Measurements from ENCODE around the gene MIER1. TPM values are rescaled to one million over a fixed set of nuclear protein-coding genes. Genes with fewer than 3 reads are reported as not detected.
A peak's percentile ranks its signal among the peaks of the same experiment; 100 is the strongest.

The MIER1 gene
- total RNA-seq, 3 donors from 2014 or later = 60.5 to 70.1 (median 64.2) TPM

DNA sequence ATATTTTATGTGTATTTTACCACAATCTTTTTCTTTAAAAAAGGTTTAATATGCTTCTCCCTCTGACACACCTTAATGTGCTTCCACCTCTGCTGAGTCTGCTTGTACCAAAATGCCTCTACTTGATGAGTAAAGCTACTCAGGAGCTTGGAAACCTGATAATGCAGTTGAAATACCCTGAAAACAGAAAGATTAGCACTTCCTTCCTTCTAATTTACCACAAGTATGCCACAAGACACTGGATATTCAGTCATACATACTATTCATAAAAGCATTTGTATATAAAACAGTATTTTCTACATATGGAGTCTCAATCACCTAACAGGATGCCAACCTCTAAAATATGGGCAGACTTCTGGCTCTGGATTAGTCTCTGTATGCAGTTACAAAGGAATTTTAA, 74.2 kb downstream of the MIER1 start:
- peak in 1 of 2 donors; percentile 28 for ATAC-seq
- Mint-ChIP-seq H3K36me3 (ENCODE audit: insufficient read depth) (peaks cover 22% of the 10 kb centered on the region), H3K9me3 (no peaks in the 10 kb centered on the region), H3K4me1 (ENCODE audit: low read depth) (peaks cover 24% of the 10 kb centered on the region), H3K27me3 (ENCODE audit: low read depth) (no peaks in the 10 kb centered on the region), H3K4me3 (no peak overlapping the region)
- no peak for DNase-seq

DNA sequence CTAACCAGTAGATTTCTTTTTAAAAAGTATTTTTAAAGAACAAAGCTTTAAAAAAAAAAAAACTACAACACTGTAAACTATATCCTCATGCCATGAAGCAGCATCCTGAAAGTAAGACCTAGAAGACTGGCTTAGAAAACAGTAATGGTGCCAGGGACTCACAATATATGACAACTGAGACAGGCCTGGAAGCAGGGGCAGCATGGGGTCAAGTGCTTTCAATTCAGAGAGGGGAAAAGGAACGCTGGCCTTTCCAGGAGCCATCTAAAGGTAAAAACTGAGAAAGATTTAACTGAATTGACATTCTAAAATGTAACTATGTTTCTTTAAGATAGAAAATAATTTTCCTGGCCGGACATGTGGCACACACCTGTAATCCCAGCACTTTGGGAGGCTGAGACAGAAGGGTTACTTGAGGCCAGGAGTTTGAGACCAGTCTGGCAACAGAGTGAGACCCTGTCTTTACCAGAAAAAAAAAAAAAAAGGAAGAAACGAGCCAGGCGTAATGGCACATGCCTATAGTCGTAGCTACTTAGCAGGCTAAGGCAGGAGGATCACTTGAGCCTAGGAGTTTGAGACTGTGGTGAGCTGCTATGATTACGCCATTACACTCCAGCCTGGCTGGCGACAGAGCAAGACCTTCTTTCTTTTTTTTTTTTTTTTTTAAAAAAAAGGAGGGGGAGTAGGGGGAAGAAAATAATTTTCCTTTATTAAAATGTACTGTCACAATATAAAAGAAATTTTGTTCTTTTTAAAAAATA, 75.0 kb downstream of the MIER1 start:
- no peak overlapping the region for H3K4me3 Mint-ChIP-seq

GRCh38 chr1:67001682-67002425, 77.1 kb downstream of the MIER1 start:
- Mint-ChIP-seq H3K4me1 (ENCODE audit: low read depth) (peaks cover 14% of the 10 kb centered on the region), H3K4me3 (no peak overlapping the region), H3K9me3 (no peaks in the 10 kb centered on the region), H3K36me3 (ENCODE audit: insufficient read depth) (peaks cover 27% of the 10 kb centered on the region), H3K27me3 (ENCODE audit: low read depth) (no peaks in the 10 kb centered on the region)
- no peak for ATAC-seq
- no peak for DNase-seq

More for the DNA sequence above, 75.0 kb downstream of the MIER1 start:
- peaks cover 23% of the 10 kb centered on the region for H3K36me3 Mint-ChIP-seq (ENCODE audit: insufficient read depth)
- H3K9me3 Mint-ChIP-seq = no peaks in the 10 kb centered on the region
- peaks cover 24% of the 10 kb centered on the region for H3K4me1 Mint-ChIP-seq (ENCODE audit: low read depth)
- ATAC-seq (no peak), DNase-seq (no peak)
- no peaks in the 10 kb centered on the region for H3K27me3 Mint-ChIP-seq (ENCODE audit: low read depth)

DNA sequence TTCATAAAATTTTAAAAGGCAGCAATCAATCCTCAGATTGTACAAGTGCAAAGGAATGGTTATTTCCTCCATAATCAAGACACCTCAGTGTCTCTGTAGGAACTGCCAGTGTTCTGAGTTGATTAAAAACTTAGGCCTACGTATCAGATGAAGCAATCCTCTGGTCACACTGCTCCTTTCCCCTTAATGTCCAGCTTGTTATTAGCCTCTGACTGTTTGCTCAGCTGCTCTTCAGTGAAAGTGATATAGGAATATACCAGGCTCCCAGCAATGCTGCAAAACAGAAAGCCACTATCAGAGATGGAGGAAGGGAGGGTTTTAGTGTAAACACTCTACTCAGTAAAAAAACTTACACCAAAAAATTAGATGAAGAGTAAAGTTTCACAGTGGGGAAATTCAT, 79.4 kb downstream of the MIER1 start:
- Mint-ChIP-seq H3K4me3 (no peak overlapping the region), H3K4me1 (ENCODE audit: low read depth) (peaks cover 7% of the 10 kb centered on the region), H3K36me3 (ENCODE audit: insufficient read depth) (peaks cover 37% of the 10 kb centered on the region), H3K9me3 (no peaks in the 10 kb centered on the region), H3K27me3 (ENCODE audit: low read depth) (no peaks in the 10 kb centered on the region)
- DNase-seq (no peak), ATAC-seq (no peak)

DNA sequence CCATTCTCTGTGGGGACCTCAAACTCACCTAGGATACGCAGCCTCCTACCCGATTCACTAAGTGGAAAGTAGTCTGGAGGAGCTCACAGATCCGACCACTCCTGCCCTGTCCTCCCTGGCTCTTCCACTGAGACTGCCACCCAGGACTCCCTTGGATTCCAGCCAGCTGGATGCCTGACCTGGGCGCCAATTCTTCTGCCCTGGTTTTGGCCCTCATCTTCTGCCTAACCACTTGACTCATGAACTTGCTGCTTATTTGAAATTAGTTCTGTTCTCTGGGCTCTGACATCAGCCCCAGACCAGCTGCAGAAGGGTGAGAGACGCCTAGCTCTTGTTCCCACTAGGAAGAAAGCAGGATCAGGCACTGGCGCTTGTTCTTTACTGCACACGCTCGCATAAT, 80.3 kb downstream of the MIER1 start:
- no peak for DNase-seq
- H3K9me3 Mint-ChIP-seq = no peaks in the 10 kb centered on the region
- no peak for ATAC-seq
- H3K36me3 Mint-ChIP-seq (ENCODE audit: insufficient read depth) = peaks cover 46% of the 10 kb centered on the region
- no peaks in the 10 kb centered on the region for H3K27me3 Mint-ChIP-seq (ENCODE audit: low read depth)
- no peak overlapping the region for H3K4me3 Mint-ChIP-seq
- peaks cover 3% of the 10 kb centered on the region for H3K4me1 Mint-ChIP-seq (ENCODE audit: low read depth)

GRCh38 chr1:67009792-67010191, 85.0 kb downstream of the MIER1 start:
- H3K36me3 Mint-ChIP-seq (ENCODE audit: insufficient read depth) = peaks cover 56% of the 10 kb centered on the region
- H3K27me3 Mint-ChIP-seq (ENCODE audit: low read depth) = no peaks in the 10 kb centered on the region
- ATAC-seq = no peak
- peaks cover 3% of the 10 kb centered on the region for H3K4me1 Mint-ChIP-seq (ENCODE audit: low read depth)
- H3K9me3 Mint-ChIP-seq = no peaks in the 10 kb centered on the region
- no peak overlapping the region for H3K4me3 Mint-ChIP-seq
- no peak for DNase-seq

DNA sequence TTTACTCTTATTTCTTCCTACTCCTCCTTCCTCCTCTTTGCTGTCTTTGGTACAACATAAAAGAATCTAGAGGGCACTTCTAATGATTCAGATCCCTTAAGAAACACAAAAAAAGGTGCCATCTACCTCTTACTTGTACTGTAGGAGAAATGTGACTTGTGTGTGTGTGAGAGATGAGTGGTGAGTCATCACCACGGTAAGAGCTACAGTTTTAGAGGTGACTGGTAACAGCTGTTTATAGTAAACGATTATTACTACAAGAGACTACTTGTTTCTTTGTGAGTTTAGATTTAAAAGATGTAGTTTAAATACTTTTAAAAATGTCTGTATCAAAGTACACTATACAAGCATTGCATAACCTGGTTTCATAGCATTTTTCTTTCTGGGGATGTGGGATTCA, 88.8 kb downstream of the MIER1 start:
- no peaks in the 10 kb centered on the region for H3K9me3 Mint-ChIP-seq
- H3K36me3 Mint-ChIP-seq (ENCODE audit: insufficient read depth) = peaks cover 45% of the 10 kb centered on the region
- peak; percentile 62 to 73 for ATAC-seq
- no peak overlapping the region for H3K4me3 Mint-ChIP-seq
- DNase-seq = no peak
- H3K27me3 Mint-ChIP-seq (ENCODE audit: low read depth) = no peaks in the 10 kb centered on the region
- H3K4me1 Mint-ChIP-seq (ENCODE audit: low read depth) = peaks cover 3% of the 10 kb centered on the region

- peaks cover 42% of the 10 kb centered on the region for H3K36me3 Mint-ChIP-seq (ENCODE audit: insufficient read depth)
- ATAC-seq (no peak), DNase-seq (no peak)
- no peaks in the 10 kb centered on the region for H3K9me3 Mint-ChIP-seq
- H3K4me1 Mint-ChIP-seq (ENCODE audit: low read depth) = peaks cover 1% of the 10 kb centered on the region
- no peaks in the 10 kb centered on the region for H3K27me3 Mint-ChIP-seq (ENCODE audit: low read depth)
- no peak overlapping the region for H3K4me3 Mint-ChIP-seq
Observed at GRCh38 chr1:67018574-67018973, 93.8 kb downstream of the MIER1 start.

DNA sequence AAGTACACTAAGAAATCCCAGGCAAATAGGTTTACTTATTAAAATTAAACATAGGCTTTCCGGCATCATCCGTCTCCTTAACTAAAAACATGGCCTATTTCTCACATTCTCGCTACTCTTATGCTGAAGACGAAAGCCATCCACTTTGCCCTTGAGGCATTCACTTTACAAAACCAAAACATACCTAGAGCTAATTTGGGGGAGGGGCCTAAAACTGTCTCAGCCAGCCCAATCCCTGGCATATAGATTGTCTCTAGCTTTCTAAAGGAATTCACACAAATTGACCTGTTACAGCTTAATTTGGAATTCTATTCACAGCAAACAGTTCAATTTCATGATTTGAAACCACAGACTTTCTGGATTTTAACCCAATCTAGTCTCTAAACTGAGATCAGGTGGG, 94.3 kb downstream of the MIER1 start:
- no peak for DNase-seq
- Mint-ChIP-seq H3K4me1 (ENCODE audit: low read depth) (no peaks in the 10 kb centered on the region), H3K27me3 (ENCODE audit: low read depth) (no peaks in the 10 kb centered on the region), H3K36me3 (ENCODE audit: insufficient read depth) (peaks cover 40% of the 10 kb centered on the region), H3K4me3 (no peak overlapping the region), H3K9me3 (no peaks in the 10 kb centered on the region)
- no peak for ATAC-seq

DNA sequence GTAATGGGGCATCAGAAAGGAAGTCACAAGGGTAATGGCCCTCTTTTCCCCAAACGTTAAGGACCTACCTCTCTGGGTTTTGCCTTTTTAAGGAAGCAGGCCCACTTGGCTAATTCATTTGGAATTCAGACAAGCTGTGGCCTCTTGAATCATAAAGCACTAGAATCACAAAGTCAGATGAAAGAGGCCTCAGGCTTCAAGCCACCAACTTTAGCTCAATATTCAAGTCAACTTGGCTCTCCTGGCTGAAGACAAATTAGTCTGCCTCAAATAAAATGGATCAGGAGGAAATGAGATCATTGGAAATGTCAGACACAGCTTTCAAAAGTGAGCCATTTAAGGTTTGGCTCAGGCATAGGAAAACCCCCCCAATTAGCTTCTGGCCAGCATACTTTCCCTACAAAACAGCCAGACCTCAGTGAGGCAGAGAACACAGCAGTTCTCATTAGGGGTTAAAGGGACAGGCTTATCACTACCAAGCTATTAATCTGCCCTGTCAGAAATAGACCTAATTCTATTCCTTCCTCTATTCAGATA, 94.9 kb downstream of the MIER1 start:
- DNase-seq = no peak

GRCh38 chr1:67020304-67020703, 95.5 kb downstream of the MIER1 start:
- Mint-ChIP-seq H3K27me3 (ENCODE audit: low read depth) (no peaks in the 10 kb centered on the region), H3K4me1 (ENCODE audit: low read depth) (no peaks in the 10 kb centered on the region), H3K4me3 (no peak overlapping the region), H3K36me3 (ENCODE audit: insufficient read depth) (peaks cover 48% of the 10 kb centered on the region), H3K9me3 (no peaks in the 10 kb centered on the region)
- no peak for DNase-seq
- no peak for ATAC-seq

More for the DNA sequence above, 94.9 kb downstream of the MIER1 start:
- Mint-ChIP-seq H3K9me3 (no peaks in the 10 kb centered on the region), H3K27me3 (ENCODE audit: low read depth) (no peaks in the 10 kb centered on the region), H3K4me1 (ENCODE audit: low read depth) (no peaks in the 10 kb centered on the region), H3K36me3 (ENCODE audit: insufficient read depth) (peaks cover 43% of the 10 kb centered on the region), H3K4me3 (no peak overlapping the region)
- no peak for ATAC-seq

DNA sequence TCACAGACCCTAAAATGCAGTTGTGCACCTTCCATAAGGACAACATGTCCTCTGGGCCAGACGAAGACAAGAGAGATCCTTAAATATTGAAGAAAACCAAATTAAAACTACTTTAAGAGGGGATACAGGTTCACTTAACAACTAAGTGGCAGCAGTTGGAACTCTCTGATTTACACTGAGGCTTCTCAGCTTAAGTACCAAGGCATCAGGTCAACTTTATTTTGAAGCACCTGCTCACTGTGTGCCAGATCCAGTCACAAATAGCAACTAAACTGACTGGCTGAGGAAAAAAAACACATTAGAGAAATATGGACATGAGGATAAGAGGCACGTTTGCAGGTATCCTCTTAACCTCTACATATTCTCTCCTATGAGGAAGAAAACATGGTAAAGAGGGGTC, 96.0 kb downstream of the MIER1 start:
- no peak for ATAC-seq
- Mint-ChIP-seq H3K36me3 (ENCODE audit: insufficient read depth) (peaks cover 51% of the 10 kb centered on the region), H3K9me3 (no peaks in the 10 kb centered on the region), H3K27me3 (ENCODE audit: low read depth) (no peaks in the 10 kb centered on the region), H3K4me1 (ENCODE audit: low read depth) (no peaks in the 10 kb centered on the region), H3K4me3 (no peak overlapping the region)
- DNase-seq = no peak

GRCh38 chr1:67029472-67029871, 104.7 kb downstream of the MIER1 start:
- no peaks in the 10 kb centered on the region for H3K9me3 Mint-ChIP-seq
- DNase-seq (no peak), ATAC-seq (no peak)
- H3K27me3 Mint-ChIP-seq (ENCODE audit: low read depth) = no peaks in the 10 kb centered on the region
- H3K4me3 Mint-ChIP-seq = no peak overlapping the region
- peaks cover 35% of the 10 kb centered on the region for H3K36me3 Mint-ChIP-seq (ENCODE audit: insufficient read depth)
- H3K4me1 Mint-ChIP-seq (ENCODE audit: low read depth) = no peaks in the 10 kb centered on the region

GRCh38 chr1:67031121-67031858, 106.5 kb downstream of the MIER1 start:
- no peaks in the 10 kb centered on the region for H3K9me3 Mint-ChIP-seq
- no peaks in the 10 kb centered on the region for H3K27me3 Mint-ChIP-seq (ENCODE audit: low read depth)
- peaks cover 30% of the 10 kb centered on the region for H3K36me3 Mint-ChIP-seq (ENCODE audit: insufficient read depth)
- no peaks in the 10 kb centered on the region for H3K4me1 Mint-ChIP-seq (ENCODE audit: low read depth)
- H3K4me3 Mint-ChIP-seq = no peak overlapping the region
- DNase-seq (no peak), ATAC-seq (no peak)

Measured in activated T-cell treated with anti-CD3 and anti-CD28 coated beads, Interleukin-2, amount 50 U/mL, for 4 hours (primary cell).